K562 (cell line): Measurements from ENCODE around the gene TP53I13. TPM values are rescaled to one million over a fixed set of nuclear protein-coding genes. Genes with fewer than 3 reads are reported as not detected.

ENCODE experiments used
- ATAC-seq: fragments of 200-7000 bp; cut with Tn5 transposase; 3 replicates; pipeline ENCODE4 v1.9.1; 2020; ENCODE audit warnings: moderate library complexity
- BruUV-seq: library from RNA; stranded (reverse); fragments of 400-500 nt; replicated peaks from 2 replicates; lab custom pipeline; 2021; lab: Mats Ljungman, UMichigan
- CTCF ChIA-PET: fragments of 300-600 bp; formaldehyde crosslinking; extraction: SDS; loops from one replicate; lab custom pipeline; 2021; ENCODE audit warnings: low intra/inter-chr PET ratio; lab: Yijun Ruan, JAX
- POLR2A ChIA-PET: fragments of 300-600, 350-650 bp; sonication (Branson Sonifier 250); formaldehyde crosslinking; extraction: SDS; loops from one replicate; lab custom pipeline; 2021; ENCODE audit warnings: antibody characterized with exemption, inconsistent platforms; lab: Yijun Ruan, JAX
- DNase-seq, 4 experiments: peaks; one replicate each; pipeline versions ENCODE4 v3.0.0 to v3.0.0-alpha.2; 2011 to 2018; ENCODE audit warnings: low spot score in 3 of 4, mixed read lengths in 3 of 4; ENCODE audit errors: extremely low read depth in 1 of 4
- FAIRE-seq: peaks from 2 replicates; lab custom pipeline; 2011; peaks lifted over from hg19 to GRCh38; lab: Jason Lieb, UNC
- H2AFZ ChIP-seq: 2 replicates; pipeline ENCODE4 v1.6.0; 2011; ENCODE audit warnings: low read depth, low read length, control low read depth, inconsistent platforms
- H3K27ac ChIP-seq: fragments of 200-600 bp; 3 replicates; pipeline ENCODE4 v1.8.0; 2011; ENCODE audit warnings: low read depth, mild to moderate bottlenecking, control low read depth, inconsistent platforms, low read length, moderate library complexity, mixed read lengths; ENCODE audit errors: extremely low read depth
- H3K27me3 ChIP-seq, 2 experiments: fragments of 300-600 bp in 1 of 2; 2 replicates in 1 of 2; 3 replicates in 1 of 2; pipeline versions ENCODE4 v1.6.0 to v1.8.0; 2011; ENCODE audit warnings: inconsistent platforms in 2 of 2, low read length in 2 of 2, mild to moderate bottlenecking in 1 of 2, mixed read lengths in 1 of 2, moderate library complexity in 1 of 2; ENCODE audit not compliant: control insufficient read depth in 2 of 2, insufficient read depth in 2 of 2
- H3K36me3 ChIP-seq: fragments of 300-600 bp; 3 replicates; pipeline ENCODE4 v1.8.0; 2011; ENCODE audit warnings: mild to moderate bottlenecking, low read length, inconsistent platforms; ENCODE audit not compliant: control insufficient read depth, insufficient read depth
- H3K4me1 ChIP-seq, 2 experiments: fragments of 200-600 bp in 1 of 2; replicated peaks in 1 of 2; 2 replicates in 1 of 2; 3 replicates in 1 of 2; pipeline versions ENCODE4 v1.5.1 to v1.8.0; 2011; ENCODE audit warnings: inconsistent platforms in 2 of 2, low read length in 2 of 2, mild to moderate bottlenecking in 1 of 2, mixed read lengths in 1 of 2, moderate library complexity in 1 of 2; ENCODE audit not compliant: control insufficient read depth in 2 of 2, insufficient read depth in 2 of 2
- H3K4me2 ChIP-seq: 2 replicates; pipeline ENCODE4 v1.6.1; 2011; ENCODE audit warnings: low read length, control low read depth, inconsistent platforms, mixed read lengths; ENCODE audit not compliant: insufficient read depth
- H3K4me3 ChIP-seq: fragments of 200-600 bp; sonication (generic), shearing (Covaris generic); 2 replicates; pipeline ENCODE4 v1.5.1; 2016; ENCODE audit warnings: control low read depth, inconsistent platforms
- H3K79me2 ChIP-seq: fragments of 200-600 bp; 3 replicates; pipeline ENCODE4 v1.8.0; 2011; ENCODE audit warnings: low read length, inconsistent platforms; ENCODE audit not compliant: control insufficient read depth, insufficient read depth
- H3K9ac ChIP-seq, 2 experiments: 2 replicates each; pipeline versions ENCODE4 v1.6.0 to v1.6.1; 2011; ENCODE audit warnings: low read depth in 2 of 2, low read length in 2 of 2, control low read depth in 1 of 2, inconsistent platforms in 1 of 2, mild to moderate bottlenecking in 1 of 2, mixed read lengths in 1 of 2; ENCODE audit not compliant: insufficient read depth in 1 of 2
- H3K9me1 ChIP-seq: one replicate; pipeline ENCODE4 v1.6.0; 2011; ENCODE audit warnings: inconsistent platforms, mild to moderate bottlenecking, low read length, moderate library complexity; ENCODE audit not compliant: control insufficient read depth, insufficient read depth
- H3K9me3 ChIP-seq: replicated peaks from 2 replicates; pipeline ENCODE4 v1.5.1; 2011; ENCODE audit warnings: low read depth, low read length, inconsistent platforms; ENCODE audit not compliant: control insufficient read depth, insufficient read depth
- H4K20me1 ChIP-seq: replicated peaks from 2 replicates; pipeline ENCODE4 v1.6.1; 2011; ENCODE audit warnings: low read length, inconsistent platforms, mixed read lengths; ENCODE audit not compliant: control insufficient read depth, insufficient read depth
- MCM7 ChIP-seq, 2 experiments: fragments of 450-650 bp; IDR thresholded peaks; 2 replicates each; pipeline ENCODE4 v1.6.1; 2016 to 2018
- NR2F6 ChIP-seq: fragments of 450-650 bp; formaldehyde crosslinking; IDR thresholded peaks from 2 replicates; pipeline ENCODE4 v1.4.0; 2020; ENCODE audit warnings: mild to moderate bottlenecking
- WHSC1 ChIP-seq: IDR thresholded peaks from one replicate; pipeline ENCODE4 v1.6.1; 2012; ENCODE audit warnings: low read length, control low read depth, inconsistent platforms
- ZZZ3 ChIP-seq: fragments of 450-650 bp; IDR thresholded peaks from 2 replicates; pipeline ENCODE4 v1.6.1; 2016; ENCODE audit warnings: antibody characterized with exemption, mild to moderate bottlenecking, moderate library complexity
- WGBS: fragments of 100-300 bp; shearing (Covaris generic); methylation state at CpG from one replicate; pipeline ENCODE4 v1.1.6; 2016; ENCODE audit warnings: low coverage, mixed read lengths; ENCODE audit not compliant: insufficient coverage; ENCODE audit errors: missing lambda C conversion rate; 5-methylcytosine and 5-hydroxymethylcytosine counted together
- in situ Hi-C: fragments of 300-500 bp; cut with MboI; formaldehyde crosslinking; loops from 4 replicates; pipeline ENCODE4 v1.15.0; 2018; ENCODE audit warnings: inconsistent platforms, mixed read lengths
- intact Hi-C: fragments of 100-400 bp; cut with micrococcal nuclease; formaldehyde crosslinking; loops from 2 replicates; pipeline ENCODE4 v1.14.2; 2022
- polyA plus RNA-seq, 8 experiments: library from polyadenylated mRNA; depleted of rRNA in 4 of 8; stranded (reverse) in 5 of 8; unstranded in 3 of 8; fragments of >200 nt; fragmentation: Nextera tagmentation in 2 of 8; fragmentation: Illumina TruSeq in 1 of 8; extraction: Ambion mirVana in 2 of 8; extraction: Trizol in 1 of 8; gene quantifications; 2 replicates each; pipeline versions ENCODE4 v1.2.1 to v1.2.3, GENCODE V29; 2011 to 2014; ENCODE audit warnings: inconsistent platforms in 1 of 8, missing spikeins in 1 of 8
- total RNA-seq, 7 experiments: library from RNA; depleted of rRNA in 6 of 7; stranded (reverse); fragments of >200 nt in 6 of 7; fragmentation: Illumina TruSeq in 2 of 7; extraction: Trizol in 2 of 7; gene quantifications; 2 replicates each; pipeline versions ENCODE4 v1.2.1 to v1.2.3, GENCODE V29; 2011 to 2021; ENCODE audit warnings: low replicate concordance in 1 of 7
- TF ChIP-seq, protein P1 (sequence below): fragments of 250-450 bp; sonication (Bioruptor Pico); IDR thresholded peaks from 2 replicates; pipeline ENCODE4 v1.4.0; 2020
- TF ChIP-seq, protein P2 (sequence below): sonication (generic); formaldehyde crosslinking; IDR thresholded peaks from 2 replicates; pipeline ENCODE4 v1.8.0; 2022; ENCODE audit warnings: missing genetic modification reagents, mild to moderate bottlenecking, borderline replicate concordance

TP53I13 gene
- total and polyA plus RNA-seq, 9 of the 15 experiments (the other 6 are each of a cell fraction or from before 2014, with no cell fraction given) = 0.08 to 28.3 (median 9.1) TPM

DNA sequence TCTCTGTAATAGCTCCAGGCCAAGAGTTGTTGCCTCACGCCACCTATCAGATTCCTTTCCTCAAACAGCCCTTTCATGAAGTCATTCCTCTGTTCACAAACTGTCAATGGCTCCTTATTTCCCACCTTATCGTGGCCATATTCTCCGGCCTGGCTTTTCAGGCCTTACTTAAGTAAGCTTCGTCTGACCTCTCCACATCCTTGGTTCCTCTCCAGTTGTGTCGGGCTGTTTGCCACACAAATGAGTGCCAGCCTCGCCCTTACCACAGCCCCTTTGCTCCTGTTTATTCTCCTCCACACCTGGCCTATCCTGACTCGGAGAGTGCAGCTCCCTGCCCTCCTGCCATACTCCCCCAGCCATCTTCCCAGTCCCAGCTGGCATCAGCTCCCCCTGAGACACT is 2.0 kb downstream of the TP53I13 start:
- Histone ChIP-seq H3K4me2 (no peak overlapping the region), H3K9ac (no peak overlapping the region), H3K9me3 (no peaks in the 10 kb centered on the region), H3K79me2 (no peaks in the 10 kb centered on the region), H3K36me3 (peaks cover 23% of the 10 kb centered on the region; the same call in 2 of the 3 replicates), H3K27ac (no peak overlapping the region), H2AFZ (no peak overlapping the region), H3K4me3 (no peak overlapping the region), H3K9me1 (peaks cover 3% of the 10 kb centered on the region), H4K20me1 (no peaks in the 10 kb centered on the region), H3K4me1 (peaks cover 3 to 68% of the 10 kb centered on the region in 2 experiments; a peak in 4 of 5 replicates), H3K27me3 (no peaks in the 10 kb centered on the region)
- BruUV-seq = TSS peak; percentile 41
- POLR2A ChIA-PET = no interaction called here
- CTCF ChIA-PET = no interaction called here
- ATAC-seq (no peak), FAIRE-seq (no peak), DNase-seq (no peak)
- intact Hi-C loops (no loop called here), in situ Hi-C loops (no loop called here)
- WGBS = 74% methylated on average over 7 of the region's 7 CpGs
- TF ChIP-seq ZZZ3 (no peak), MCM7 (IDR thresholded peaks at IDR 0.05) (no peak), WHSC1 (no peak), NR2F6 (CRISPR knock-in tag) (no peak)
- TF ChIP-seq, protein P1, sequence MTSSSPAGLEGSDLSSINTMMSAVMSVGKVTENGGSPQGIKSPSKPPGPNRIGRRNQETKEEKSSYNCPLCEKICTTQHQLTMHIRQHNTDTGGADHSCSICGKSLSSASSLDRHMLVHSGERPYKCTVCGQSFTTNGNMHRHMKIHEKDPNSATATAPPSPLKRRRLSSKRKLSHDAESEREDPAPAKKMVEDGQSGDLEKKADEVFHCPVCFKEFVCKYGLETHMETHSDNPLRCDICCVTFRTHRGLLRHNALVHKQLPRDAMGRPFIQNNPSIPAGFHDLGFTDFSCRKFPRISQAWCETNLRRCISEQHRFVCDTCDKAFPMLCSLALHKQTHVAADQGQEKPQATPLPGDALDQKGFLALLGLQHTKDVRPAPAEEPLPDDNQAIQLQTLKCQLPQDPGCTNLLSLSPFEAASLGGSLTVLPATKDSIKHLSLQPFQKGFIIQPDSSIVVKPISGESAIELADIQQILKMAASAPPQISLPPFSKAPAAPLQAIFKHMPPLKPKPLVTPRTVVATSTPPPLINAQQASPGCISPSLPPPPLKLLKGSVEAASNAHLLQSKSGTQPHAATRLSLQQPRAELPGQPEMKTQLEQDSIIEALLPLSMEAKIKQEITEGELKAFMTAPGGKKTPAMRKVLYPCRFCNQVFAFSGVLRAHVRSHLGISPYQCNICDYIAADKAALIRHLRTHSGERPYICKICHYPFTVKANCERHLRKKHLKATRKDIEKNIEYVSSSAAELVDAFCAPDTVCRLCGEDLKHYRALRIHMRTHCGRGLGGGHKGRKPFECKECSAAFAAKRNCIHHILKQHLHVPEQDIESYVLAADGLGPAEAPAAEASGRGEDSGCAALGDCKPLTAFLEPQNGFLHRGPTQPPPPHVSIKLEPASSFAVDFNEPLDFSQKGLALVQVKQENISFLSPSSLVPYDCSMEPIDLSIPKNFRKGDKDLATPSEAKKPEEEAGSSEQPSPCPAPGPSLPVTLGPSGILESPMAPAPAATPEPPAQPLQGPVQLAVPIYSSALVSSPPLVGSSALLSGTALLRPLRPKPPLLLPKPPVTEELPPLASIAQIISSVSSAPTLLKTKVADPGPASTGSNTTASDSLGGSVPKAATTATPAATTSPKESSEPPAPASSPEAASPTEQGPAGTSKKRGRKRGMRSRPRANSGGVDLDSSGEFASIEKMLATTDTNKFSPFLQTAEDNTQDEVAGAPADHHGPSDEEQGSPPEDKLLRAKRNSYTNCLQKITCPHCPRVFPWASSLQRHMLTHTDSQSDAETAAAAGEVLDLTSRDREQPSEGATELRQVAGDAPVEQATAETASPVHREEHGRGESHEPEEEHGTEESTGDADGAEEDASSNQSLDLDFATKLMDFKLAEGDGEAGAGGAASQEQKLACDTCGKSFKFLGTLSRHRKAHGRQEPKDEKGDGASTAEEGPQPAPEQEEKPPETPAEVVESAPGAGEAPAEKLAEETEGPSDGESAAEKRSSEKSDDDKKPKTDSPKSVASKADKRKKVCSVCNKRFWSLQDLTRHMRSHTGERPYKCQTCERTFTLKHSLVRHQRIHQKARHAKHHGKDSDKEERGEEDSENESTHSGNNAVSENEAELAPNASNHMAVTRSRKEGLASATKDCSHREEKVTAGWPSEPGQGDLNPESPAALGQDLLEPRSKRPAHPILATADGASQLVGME = no peak
- TF ChIP-seq, protein P2, sequence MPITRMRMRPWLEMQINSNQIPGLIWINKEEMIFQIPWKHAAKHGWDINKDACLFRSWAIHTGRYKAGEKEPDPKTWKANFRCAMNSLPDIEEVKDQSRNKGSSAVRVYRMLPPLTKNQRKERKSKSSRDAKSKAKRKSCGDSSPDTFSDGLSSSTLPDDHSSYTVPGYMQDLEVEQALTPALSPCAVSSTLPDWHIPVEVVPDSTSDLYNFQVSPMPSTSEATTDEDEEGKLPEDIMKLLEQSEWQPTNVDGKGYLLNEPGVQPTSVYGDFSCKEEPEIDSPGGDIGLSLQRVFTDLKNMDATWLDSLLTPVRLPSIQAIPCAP = no peak
